ENCODE data around the gene SMDT1.

- TF ChIP-seq CTCF (conservative IDR thresholded peaks at IDR 0.05; ENCODE audit: low read length) (no peak), EZH2phosphoT487 (IDR thresholded peaks at IDR 0.05; ENCODE audit: borderline replicate concordance, low read depth, low read length) (no peak)
These were observed 52.1 kb downstream of the SMDT1 start for GRCh38 chr22:42131562-42131961.
